HepG2 (cell line): ENCODE measurements around the gene PRPSAP1. TPM values are rescaled to one million over a fixed set of nuclear protein-coding genes. Genes with fewer than 3 reads are reported as not detected.
A peak's percentile ranks its signal among the peaks of the same experiment; 100 is the strongest.

ENCODE experiments used
- AKAP8 ChIP-seq: sonication (generic); formaldehyde crosslinking; IDR thresholded peaks from 2 replicates; pipeline ENCODE4 v1.5.1; 2020; ENCODE audit warnings: mild to moderate bottlenecking, missing genetic modification reagents
- CREB1 ChIP-seq, 2 experiments: fragments of 450-650 bp in 1 of 2; IDR thresholded peaks; 2 replicates each; pipeline ENCODE4 v1.6.1; 2016 to 2017; ENCODE audit warnings: control low read depth in 1 of 2, mild to moderate bottlenecking in 1 of 2, missing compliant biosample characterization in 1 of 2, missing genetic modification characterization in 1 of 2
- FOXP1 ChIP-seq, 2 experiments: fragments of 450-650 bp in 1 of 2; IDR thresholded peaks; 2 replicates each; pipeline ENCODE4 v1.6.1; 2017 to 2018; ENCODE audit warnings: antibody characterized with exemption in 1 of 2
- IKZF1 ChIP-seq: fragments of 450-650 bp; IDR thresholded peaks from 2 replicates; pipeline ENCODE4 v1.7.1; 2016
- ISL2 ChIP-seq: sonication (generic); formaldehyde crosslinking; IDR thresholded peaks from 2 replicates; pipeline ENCODE4 v1.5.0; 2020; ENCODE audit warnings: missing genetic modification reagents
- NONO ChIP-seq, 2 experiments: fragments of 450-650 bp in 1 of 2; sonication (generic) in 1 of 2; formaldehyde crosslinking in 1 of 2; IDR thresholded peaks in 1 of 2; conservative IDR thresholded peaks in 1 of 2; 2 replicates each; pipeline versions ENCODE4 v1.6.1 to v1.8.0; 2017 to 2022; ENCODE audit warnings: mild to moderate bottlenecking in 1 of 2, missing genetic modification reagents in 1 of 2, moderate library complexity in 1 of 2
- polyA plus RNA-seq, 8 experiments: library from polyadenylated mRNA; depleted of rRNA in 3 of 8; stranded (reverse) in 7 of 8; unstranded in 1 of 8; fragments of >200 nt; fragmentation: Illumina TruSeq in 4 of 8; extraction: Trizol in 4 of 8; gene quantifications; 2 replicates each; pipeline versions ENCODE4 v1.2.1 to v1.2.3, GENCODE V29; 2011 to 2016; ENCODE audit warnings: low read depth in 4 of 8, missing spikeins in 1 of 8, mixed read lengths in 1 of 8; ENCODE audit not compliant: insufficient read depth in 1 of 8
- total RNA-seq, 5 experiments: library from RNA; depleted of rRNA; stranded (reverse); fragments of >200 nt; fragmentation: Illumina TruSeq; extraction: Trizol; gene quantifications; 2 replicates each; pipeline ENCODE4 v1.2.3, GENCODE V29; 2016; ENCODE audit warnings: low read depth in 1 of 5
- TF ChIP-seq, protein P1 (sequence below), 2 experiments: fragments of 450-650 bp in 1 of 2; sonication (generic) in 1 of 2; formaldehyde crosslinking in 1 of 2; IDR thresholded peaks; 2 replicates each; pipeline versions ENCODE4 v1.6.1 to v1.8.0; 2016 to 2022; ENCODE audit warnings: antibody characterized with exemption in 1 of 2, mild to moderate bottlenecking in 1 of 2, missing genetic modification reagents in 1 of 2
- TF ChIP-seq, protein P2 (sequence below): sonication (generic); formaldehyde crosslinking; IDR thresholded peaks from 2 replicates; pipeline ENCODE4 v1.5.0; 2020; ENCODE audit warnings: missing genetic modification reagents
- TF ChIP-seq, protein P3 (sequence below): fragments of 450-650 bp; IDR thresholded peaks from 2 replicates; pipeline ENCODE4 v1.6.1; 2016

The PRPSAP1 gene
- total and polyA plus RNA-seq, 2 of the 13 experiments (the other 11 are each of a cell fraction or from before 2014, with no cell fraction given): 91.1 to 314 TPM

DNA sequence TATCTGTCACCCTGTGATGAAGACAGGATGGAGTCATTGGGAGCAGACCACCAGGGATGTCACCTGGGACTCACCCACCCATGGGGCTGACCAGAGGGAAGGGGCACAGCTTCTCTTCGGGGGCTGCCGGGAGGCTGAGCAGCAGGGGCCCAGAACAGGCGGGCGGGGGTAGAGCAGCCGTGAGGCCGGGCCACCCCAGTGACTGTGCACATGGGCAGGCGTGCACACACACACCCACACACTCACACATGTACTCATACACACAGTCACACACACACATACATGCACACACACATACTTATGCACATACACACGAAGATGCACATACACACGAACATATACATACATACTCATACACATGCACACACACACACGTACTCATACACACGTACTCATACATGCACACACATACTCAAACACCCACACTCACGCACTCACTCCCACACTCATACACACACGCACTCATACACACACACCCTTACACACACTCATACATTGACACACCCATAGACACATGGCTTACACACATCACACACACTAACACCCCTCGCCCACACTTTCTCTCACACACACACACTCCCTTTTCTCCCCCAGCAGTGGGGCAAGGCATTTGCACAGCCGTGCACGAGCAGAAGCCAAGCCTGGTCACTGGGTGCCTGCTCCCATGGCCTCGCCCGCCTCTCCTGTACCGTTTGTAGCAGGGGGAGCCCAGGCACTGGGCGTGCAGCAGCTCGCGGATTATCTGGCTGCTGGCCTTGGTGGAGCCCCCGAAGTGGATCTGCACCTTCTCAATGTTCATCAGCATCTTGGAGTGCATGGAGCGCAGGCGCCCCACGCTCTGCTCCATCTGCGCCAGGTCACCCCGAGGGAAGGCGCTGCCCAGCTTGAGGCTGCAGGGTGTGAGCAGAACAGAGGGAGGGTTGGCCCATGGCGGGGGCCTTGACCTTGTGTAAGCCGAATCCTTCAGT, 76.1 kb downstream of the PRPSAP1 start (continued):
- TF ChIP-seq CREB1 (IDR thresholded peaks at IDR 0.05): 0 out of 2 replicates have a peak, but pooled peaks have one; percentile 3
- TF ChIP-seq CREB1 (CRISPR knock-in tag; IDR thresholded peaks at IDR 0.05): no peak
- 0 out of 2 replicates have a peak, but pooled peaks have one; percentile 61 for TF ChIP-seq IKZF1
- TF ChIP-seq, protein P1, sequence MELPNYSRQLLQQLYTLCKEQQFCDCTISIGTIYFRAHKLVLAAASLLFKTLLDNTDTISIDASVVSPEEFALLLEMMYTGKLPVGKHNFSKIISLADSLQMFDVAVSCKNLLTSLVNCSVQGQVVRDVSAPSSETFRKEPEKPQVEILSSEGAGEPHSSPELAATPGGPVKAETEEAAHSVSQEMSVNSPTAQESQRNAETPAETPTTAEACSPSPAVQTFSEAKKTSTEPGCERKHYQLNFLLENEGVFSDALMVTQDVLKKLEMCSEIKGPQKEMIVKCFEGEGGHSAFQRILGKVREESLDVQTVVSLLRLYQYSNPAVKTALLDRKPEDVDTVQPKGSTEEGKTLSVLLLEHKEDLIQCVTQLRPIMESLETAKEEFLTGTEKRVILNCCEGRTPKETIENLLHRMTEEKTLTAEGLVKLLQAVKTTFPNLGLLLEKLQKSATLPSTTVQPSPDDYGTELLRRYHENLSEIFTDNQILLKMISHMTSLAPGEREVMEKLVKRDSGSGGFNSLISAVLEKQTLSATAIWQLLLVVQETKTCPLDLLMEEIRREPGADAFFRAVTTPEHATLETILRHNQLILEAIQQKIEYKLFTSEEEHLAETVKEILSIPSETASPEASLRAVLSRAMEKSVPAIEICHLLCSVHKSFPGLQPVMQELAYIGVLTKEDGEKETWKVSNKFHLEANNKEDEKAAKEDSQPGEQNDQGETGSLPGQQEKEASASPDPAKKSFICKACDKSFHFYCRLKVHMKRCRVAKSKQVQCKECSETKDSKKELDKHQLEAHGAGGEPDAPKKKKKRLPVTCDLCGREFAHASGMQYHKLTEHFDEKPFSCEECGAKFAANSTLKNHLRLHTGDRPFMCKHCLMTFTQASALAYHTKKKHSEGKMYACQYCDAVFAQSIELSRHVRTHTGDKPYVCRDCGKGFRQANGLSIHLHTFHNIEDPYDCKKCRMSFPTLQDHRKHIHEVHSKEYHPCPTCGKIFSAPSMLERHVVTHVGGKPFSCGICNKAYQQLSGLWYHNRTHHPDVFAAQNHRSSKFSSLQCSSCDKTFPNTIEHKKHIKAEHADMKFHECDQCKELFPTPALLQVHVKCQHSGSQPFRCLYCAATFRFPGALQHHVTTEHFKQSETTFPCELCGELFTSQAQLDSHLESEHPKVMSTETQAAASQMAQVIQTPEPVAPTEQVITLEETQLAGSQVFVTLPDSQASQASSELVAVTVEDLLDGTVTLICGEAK (IDR thresholded peaks at IDR 0.05): 0 out of 2 replicates have a peak, but pooled peaks have one; percentile 9
- TF ChIP-seq, protein P1 (CRISPR knock-in tag; IDR thresholded peaks at IDR 0.05): no peak
- TF ChIP-seq NONO (IDR thresholded peaks at IDR 0.05): 0 out of 2 replicates have a peak, but pooled peaks have one; percentile 86
- TF ChIP-seq NONO (CRISPR knock-in tag; conservative IDR thresholded peaks at IDR 0.05): no peak
- TF ChIP-seq AKAP8 (CRISPR knock-in tag): no peak
- TF ChIP-seq ISL2 (CRISPR knock-in tag): no peak
- TF ChIP-seq, protein P2, sequence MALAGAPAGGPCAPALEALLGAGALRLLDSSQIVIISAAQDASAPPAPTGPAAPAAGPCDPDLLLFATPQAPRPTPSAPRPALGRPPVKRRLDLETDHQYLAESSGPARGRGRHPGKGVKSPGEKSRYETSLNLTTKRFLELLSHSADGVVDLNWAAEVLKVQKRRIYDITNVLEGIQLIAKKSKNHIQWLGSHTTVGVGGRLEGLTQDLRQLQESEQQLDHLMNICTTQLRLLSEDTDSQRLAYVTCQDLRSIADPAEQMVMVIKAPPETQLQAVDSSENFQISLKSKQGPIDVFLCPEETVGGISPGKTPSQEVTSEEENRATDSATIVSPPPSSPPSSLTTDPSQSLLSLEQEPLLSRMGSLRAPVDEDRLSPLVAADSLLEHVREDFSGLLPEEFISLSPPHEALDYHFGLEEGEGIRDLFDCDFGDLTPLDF: no peak
- TF ChIP-seq FOXP1 (IDR thresholded peaks at IDR 0.05): peak; percentile 67; the same call in 1 of the 2 replicates
- TF ChIP-seq FOXP1 (CRISPR knock-in tag; IDR thresholded peaks at IDR 0.05): no peak
- TF ChIP-seq, protein P3, sequence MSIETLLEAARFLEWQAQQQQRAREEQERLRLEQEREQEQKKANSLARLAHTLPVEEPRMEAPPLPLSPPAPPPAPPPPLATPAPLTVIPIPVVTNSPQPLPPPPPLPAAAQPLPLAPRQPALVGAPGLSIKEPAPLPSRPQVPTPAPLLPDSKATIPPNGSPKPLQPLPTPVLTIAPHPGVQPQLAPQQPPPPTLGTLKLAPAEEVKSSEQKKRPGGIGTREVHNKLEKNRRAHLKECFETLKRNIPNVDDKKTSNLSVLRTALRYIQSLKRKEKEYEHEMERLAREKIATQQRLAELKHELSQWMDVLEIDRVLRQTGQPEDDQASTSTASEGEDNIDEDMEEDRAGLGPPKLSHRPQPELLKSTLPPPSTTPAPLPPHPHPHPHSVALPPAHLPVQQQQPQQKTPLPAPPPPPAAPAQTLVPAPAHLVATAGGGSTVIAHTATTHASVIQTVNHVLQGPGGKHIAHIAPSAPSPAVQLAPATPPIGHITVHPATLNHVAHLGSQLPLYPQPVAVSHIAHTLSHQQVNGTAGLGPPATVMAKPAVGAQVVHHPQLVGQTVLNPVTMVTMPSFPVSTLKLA: peak; percentile 36; the same call in 1 of the 2 replicates
